GM21529 (cell line): ENCODE results near the gene NFIA.

ENCODE experiments used
- ATAC-seq: cut with Tn5 transposase; IDR thresholded peaks from one replicate; pipeline ENCODE4 v1.9.1; 2021; ENCODE audit not compliant: unreplicated experiment

NFIA gene

DNA sequence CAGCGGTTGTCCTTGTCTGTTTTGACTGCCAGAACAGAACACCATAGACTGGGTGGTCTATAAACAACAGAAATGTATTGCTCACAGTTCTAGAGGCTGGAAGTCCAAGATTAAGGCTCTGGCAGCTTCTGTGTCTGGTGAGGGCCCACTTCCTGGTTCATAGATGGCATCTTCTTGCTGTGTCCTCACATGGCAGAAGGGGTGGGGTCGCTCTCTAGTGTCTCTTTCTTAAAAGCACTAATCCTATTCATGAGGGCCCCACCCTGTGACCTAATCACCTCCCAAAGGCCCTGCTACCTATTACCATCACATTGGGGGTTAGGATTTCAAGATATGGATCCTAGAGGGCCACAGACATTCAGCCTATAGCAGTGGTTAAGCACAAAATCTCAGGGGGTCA, 304.4 kb downstream of the NFIA start:
- no peak for ATAC-seq

DNA sequence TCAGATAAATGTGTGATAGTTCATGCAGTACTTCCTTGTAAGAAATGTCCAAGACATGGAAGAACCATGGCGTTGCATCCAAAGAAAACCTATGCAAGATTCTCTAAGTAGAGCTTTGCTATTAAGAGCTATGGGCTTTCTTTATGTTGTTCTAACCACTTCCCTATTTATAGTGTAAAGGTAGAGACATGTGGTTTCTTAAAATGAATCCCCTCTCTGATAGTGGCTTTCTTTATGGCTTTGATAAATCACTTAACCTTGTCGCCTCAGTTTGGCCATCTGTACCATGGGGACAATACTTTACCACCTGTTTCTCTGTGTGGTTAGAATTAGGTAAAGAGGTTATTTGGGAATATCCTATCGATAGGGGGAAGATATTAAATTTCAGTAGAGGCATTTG, 305.5 kb downstream of the NFIA start:
- ATAC-seq, result peak; percentile 53

- ATAC-seq, result no peak
Measured at GRCh38 chr1:61388566-61388965, 306.2 kb downstream of the NFIA start.

DNA sequence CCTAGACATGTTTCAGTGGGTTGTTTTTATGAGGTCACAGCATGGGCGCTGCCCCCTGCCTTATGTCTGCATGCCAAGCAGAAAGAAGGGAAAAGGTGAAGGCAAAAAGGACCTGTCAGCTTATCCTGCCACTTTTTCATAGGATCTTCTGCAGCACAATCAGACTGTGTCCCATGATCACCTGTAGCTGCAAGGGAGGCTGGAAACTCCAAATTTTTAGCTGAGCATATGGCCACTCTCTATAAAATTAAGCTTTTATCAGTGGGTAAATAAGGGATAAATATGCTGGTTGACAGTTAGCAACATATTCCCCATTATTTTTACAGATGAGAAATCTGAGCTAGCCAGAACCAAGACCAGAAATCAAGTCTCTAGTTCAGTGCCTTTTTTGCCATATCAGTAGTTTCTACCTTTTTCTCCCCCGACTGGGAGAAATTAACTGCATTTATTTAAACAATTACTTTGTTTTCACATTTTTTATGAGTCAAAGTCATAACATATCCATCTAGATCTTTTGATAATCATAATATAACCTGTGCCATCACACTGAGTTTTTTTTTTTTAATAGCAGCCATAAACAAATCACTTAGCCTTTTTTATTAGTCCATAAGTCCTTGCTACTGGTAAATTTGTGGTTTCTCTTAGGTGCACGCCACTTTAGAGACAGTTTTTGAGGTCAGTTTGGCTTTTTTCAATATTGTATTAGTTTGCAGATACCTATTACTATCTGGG, 307.0 kb downstream of the NFIA start:
- ATAC-seq, result no peak

GRCh38 chr1:61389926-61390845, 307.8 kb downstream of the NFIA start:
- no peak for ATAC-seq

DNA sequence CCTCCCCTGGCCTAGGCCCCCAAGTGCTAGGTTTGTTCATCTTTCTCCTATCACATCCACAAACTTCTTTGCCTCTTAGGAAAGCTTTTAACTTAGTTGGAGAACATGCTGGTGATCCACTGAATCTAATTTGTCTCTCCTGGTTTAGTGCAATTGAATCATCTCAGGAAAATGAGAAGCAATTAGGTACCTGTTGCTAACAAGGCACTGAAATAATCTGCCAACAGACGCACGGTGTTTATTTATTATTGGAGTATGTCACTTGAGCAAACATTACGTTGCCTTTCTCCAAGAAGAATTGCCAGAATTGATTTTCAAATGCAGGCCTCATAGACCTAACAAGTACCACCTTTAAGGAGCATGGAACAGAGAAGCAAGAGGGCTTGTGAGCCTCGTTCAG, 309.4 kb downstream of the NFIA start:
- no peak for ATAC-seq

GRCh38 chr1:61392409-61393242, 310.3 kb downstream of the NFIA start:
- no peak for ATAC-seq

DNA sequence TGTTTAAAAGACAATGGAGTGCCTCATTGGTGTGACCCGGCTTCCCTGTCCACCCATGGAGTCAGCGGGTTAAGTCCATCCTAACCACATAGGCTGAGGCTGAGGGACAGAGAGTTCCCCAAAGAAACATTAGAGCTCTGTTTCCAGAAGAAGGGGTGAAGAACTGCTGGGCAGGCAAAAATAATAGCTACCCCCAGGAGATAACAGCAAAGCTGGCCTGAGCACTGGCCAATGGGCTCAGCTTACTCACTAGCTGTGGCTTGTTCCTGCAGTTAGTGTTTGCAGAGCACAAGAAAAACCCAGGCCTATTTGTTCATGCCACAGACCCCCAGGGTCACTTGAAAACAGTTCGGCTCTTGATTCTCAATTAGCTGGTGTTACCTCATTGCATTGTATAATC, 311.2 kb downstream of the NFIA start:
- no peak for ATAC-seq

GRCh38 chr1:61395146-61395800, 312.9 kb downstream of the NFIA start:
- no peak for ATAC-seq

DNA sequence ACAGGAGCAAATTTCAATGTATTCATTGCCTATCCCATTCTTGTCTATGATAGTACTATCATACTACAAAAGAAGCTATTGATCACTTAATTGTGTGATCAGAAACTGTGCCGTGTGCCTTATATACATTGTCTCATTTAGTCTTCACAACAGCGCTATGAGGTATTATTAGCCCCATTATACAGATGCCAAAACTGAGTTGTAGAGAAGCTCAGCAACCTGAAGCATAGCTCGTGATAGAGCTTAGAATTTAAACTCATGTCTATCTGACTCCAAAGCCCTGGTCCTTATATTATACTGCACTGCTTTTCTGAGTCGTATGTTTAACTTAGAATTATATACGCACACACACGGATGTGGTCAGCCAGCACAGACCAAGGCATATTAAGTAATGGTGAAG, 315.1 kb downstream of the NFIA start:
- no peak for ATAC-seq

- ATAC-seq, result no peak
Measured at GRCh38 chr1:61397935-61398334, 315.6 kb downstream of the NFIA start.

DNA sequence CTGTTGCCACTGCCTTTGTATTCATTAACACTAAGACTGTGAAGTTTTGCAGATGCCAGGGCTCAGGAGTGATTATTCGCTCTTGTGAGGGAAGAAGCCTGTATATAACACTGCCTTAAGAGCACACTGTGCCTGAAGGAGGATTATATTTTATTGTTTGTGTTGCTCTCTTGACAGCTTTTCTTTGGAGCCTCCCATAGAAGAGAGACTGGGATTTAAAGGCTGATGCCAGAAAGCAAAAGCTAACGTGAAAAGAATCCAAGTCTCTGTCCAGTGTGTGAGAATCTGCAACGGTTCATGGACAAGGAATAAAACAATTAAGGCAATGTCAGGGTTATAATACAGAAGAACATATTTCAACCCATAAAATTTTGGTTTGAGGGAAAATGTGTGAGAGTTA, 316.8 kb downstream of the NFIA start:
- ATAC-seq, result no peak

GRCh38 chr1:61400131-61400770, 317.9 kb downstream of the NFIA start:
- no peak for ATAC-seq

GRCh38 chr1:61400997-61401396, 318.6 kb downstream of the NFIA start:
- no peak for ATAC-seq

DNA sequence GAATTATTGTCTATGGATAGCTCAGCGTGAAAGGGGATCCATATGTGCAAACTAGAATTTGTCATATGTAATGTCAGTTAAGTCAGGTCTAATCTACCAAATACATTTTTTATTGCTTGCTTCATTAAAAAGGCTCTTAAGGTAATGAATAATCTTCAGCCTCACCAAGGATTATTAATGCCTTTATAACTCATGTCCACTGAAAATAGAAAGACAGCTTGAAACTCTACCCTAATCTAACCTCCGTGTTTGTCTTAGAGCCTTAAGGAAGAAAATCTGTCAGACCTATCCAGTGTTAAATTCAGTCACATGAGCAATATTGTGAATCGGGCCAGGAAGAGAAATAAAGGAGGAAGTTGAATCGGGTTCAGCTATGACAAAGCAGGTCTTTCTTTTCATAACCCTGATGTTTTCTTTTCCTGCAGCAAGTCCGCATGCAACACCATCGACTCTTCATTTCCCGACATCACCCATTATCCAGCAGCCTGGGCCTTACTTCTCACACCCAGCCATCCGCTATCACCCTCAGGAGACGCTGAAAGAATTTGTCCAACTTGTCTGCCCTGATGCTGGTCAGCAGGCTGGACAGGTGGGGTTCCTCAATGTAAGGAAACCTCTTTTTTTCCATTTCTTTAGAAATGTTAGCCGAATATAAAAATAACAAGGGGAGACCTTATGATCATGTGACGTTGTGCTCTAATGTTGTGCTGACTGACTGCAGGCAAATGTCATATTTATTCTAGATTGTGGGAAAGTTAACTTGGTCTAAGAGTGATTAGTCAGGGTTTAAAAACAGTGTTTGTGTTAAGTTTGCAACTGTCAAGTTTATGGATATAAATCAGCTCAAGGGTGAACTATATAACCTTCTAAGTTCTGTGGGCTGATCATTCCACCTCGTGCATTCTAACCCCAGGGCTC, 321.6 kb downstream of the NFIA start:
- no peak for ATAC-seq

- no peak for ATAC-seq
Measured at GRCh38 chr1:61404597-61405376, 322.4 kb downstream of the NFIA start.

GRCh38 chr1:61406467-61406866, 324.1 kb downstream of the NFIA start:
- ATAC-seq, result no peak

DNA sequence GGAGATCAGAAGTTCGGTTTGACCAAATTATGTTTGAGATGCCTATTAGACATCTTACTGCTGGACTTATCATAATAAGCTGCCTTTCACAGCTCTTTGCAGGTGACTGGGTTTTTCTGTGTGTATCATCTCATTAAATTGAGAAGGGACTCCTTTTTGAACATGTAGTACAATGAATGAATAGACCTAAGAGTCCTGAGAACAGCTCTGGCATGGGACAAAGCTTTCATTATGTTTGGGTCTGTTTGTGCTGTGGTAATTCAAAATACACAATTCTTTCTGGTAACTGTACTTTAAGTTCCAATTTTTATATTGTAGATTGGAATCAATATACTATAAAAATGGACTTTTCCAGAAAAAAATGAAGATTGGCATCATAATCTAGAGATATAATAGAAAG, 330.2 kb downstream of the NFIA start:
- ATAC-seq, result no peak

- no peak for ATAC-seq
Measured at GRCh38 chr1:61419196-61419595, 336.8 kb downstream of the NFIA start.
